ENCODE measurements around the gene SMIM23.

SMIM23 gene

GRCh38 chr5:171821286-171821685 lies 35.7 kb downstream of the SMIM23 start:
- DNase-seq = no peak

- DNase-seq = no peak
These were observed 37.7 kb downstream of the SMIM23 start for GRCh38 chr5:171823269-171823668.

- no peak for DNase-seq
These were observed 39.4 kb downstream of the SMIM23 start for GRCh38 chr5:171825051-171825450.

GRCh38 chr5:171826132-171826531 lies 40.5 kb downstream of the SMIM23 start:
- no peak for DNase-seq

- no peak for DNase-seq
These were observed 41.5 kb downstream of the SMIM23 start for GRCh38 chr5:171827162-171827561.

GRCh38 chr5:171830686-171831085 lies 45.1 kb downstream of the SMIM23 start:
- no peak for DNase-seq

- no peak for DNase-seq
These were observed 47.2 kb downstream of the SMIM23 start for GRCh38 chr5:171832775-171833174.

GRCh38 chr5:171834461-171834860 lies 48.8 kb downstream of the SMIM23 start:
- no peak for DNase-seq

- no peak for DNase-seq
These were observed 49.4 kb downstream of the SMIM23 start for GRCh38 chr5:171835066-171835465.

GRCh38 chr5:171837522-171837921 lies 51.9 kb downstream of the SMIM23 start:
- DNase-seq = no peak

GRCh38 chr5:171838066-171838465 lies 52.4 kb downstream of the SMIM23 start:
- no peak for DNase-seq

- no peak for DNase-seq
These were observed 53.5 kb downstream of the SMIM23 start for GRCh38 chr5:171839112-171839511.

GRCh38 chr5:171840066-171840465 lies 54.4 kb downstream of the SMIM23 start:
- DNase-seq = no peak
